ENCODE measurements around the gene TMBIM1. TPM values are rescaled to one million over a fixed set of nuclear protein-coding genes. Genes with fewer than 3 reads are reported as not detected.

The TMBIM1 gene
- polyA plus RNA-seq, 1 of the 3 experiments (the other 2 are of a cell fraction), result 7.8 TPM

- Histone ChIP-seq H3K36me3 (replicated peaks in 1 of 2; ENCODE audit: control insufficient read depth in 1 of 2, insufficient read depth in 2 of 2, low read length in 1 of 2) (peaks cover 65 to 86% of the 10 kb centered on the region in 2 experiments), H3K4me3 (ENCODE audit: low read depth in 2 of 2, low read length in 1 of 2) (no peak overlapping the region), H4K20me1 (ENCODE audit: insufficient read depth) (peaks cover 18% of the 10 kb centered on the region), H3K79me2 (ENCODE audit: insufficient read depth) (peaks cover 84% of the 10 kb centered on the region), H3K27me3 (ENCODE audit: insufficient read depth) (no peaks in the 10 kb centered on the region), H3F3A (replicated peaks; ENCODE audit: insufficient read depth) (peaks cover 46% of the 10 kb centered on the region), H2AFZ (ENCODE audit: low read depth) (no peak overlapping the region), H3K9me3 (no peaks in the 10 kb centered on the region), H3K9ac (peak overlapping the region; percentile 20; the same call in 1 of the 2 replicates), H3K4me1 (ENCODE audit: control insufficient read depth in 1 of 2, insufficient read depth in 2 of 2, low read depth in 1 of 2, low read length in 1 of 2) (peaks cover 0 to 25% of the 10 kb centered on the region in 2 experiments), H3K27ac (ENCODE audit: low read depth in 2 of 2, low read length in 1 of 2) (peak overlapping the region; percentile 64 to 89; a peak in 3 of 4 replicates), H3K4me2 (peak overlapping the region; percentile 38; the same call in 1 of the 2 replicates), H3K9me2 (no peaks in the 10 kb centered on the region)
- no peak for DNase-seq
- TF ChIP-seq, protein P1, sequence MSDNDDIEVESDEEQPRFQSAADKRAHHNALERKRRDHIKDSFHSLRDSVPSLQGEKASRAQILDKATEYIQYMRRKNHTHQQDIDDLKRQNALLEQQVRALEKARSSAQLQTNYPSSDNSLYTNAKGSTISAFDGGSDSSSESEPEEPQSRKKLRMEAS (IDR thresholded peaks at IDR 0.05; ENCODE audit: low read depth), result peak; percentile 54; the same call in 1 of the 2 replicates
- peak; percentile 72; the same call in 1 of the 2 replicates for TF ChIP-seq FOSL2 (IDR thresholded peaks at IDR 0.05; ENCODE audit: borderline replicate concordance, low read depth)
- peak; percentile 58 for TF ChIP-seq JUND (IDR thresholded peaks at IDR 0.05)
- peak; percentile 23; the same call in 1 of the 2 replicates for TF ChIP-seq TCF12 (IDR thresholded peaks at IDR 0.05)
- TF ChIP-seq TAF1 (IDR thresholded peaks at IDR 0.05; ENCODE audit: borderline replicate concordance, low read depth, low read length), result no peak; the same call in 1 of the 2 replicates
- TF ChIP-seq RCOR1 (IDR thresholded peaks at IDR 0.05; ENCODE audit: low read length), result no peak
- TF ChIP-seq, protein P2, sequence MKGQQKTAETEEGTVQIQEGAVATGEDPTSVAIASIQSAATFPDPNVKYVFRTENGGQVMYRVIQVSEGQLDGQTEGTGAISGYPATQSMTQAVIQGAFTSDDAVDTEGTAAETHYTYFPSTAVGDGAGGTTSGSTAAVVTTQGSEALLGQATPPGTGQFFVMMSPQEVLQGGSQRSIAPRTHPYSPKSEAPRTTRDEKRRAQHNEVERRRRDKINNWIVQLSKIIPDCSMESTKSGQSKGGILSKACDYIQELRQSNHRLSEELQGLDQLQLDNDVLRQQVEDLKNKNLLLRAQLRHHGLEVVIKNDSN (IDR thresholded peaks at IDR 0.05; ENCODE audit: borderline replicate concordance, low read depth), result no peak
- TF ChIP-seq RXRA (IDR thresholded peaks at IDR 0.05; ENCODE audit: borderline replicate concordance, low read depth), result peak; percentile 51; the same call in 1 of the 2 replicates
- POLR2A ChIA-PET, result interaction anchor here (0.7 to 1.2 kb wide), 2 partner anchors 11 to 12 kb away, joined by 3 to 6 read pairs; partner anchors contain the start of gene ARPC2
- WGBS (ENCODE audit: low lambda C conversion rate), result 11% methylated on average over 3 of the region's 3 CpGs
- CTCF ChIA-PET, result interaction anchor here (0.7 kb wide), 1 partner anchor 444 kb away, joined by 3 read pairs; no protein-coding TSS in a partner anchor
These were observed 63.1 kb downstream of the TMBIM1 start for GRCh38 chr2:218229239-218229638.

DNA sequence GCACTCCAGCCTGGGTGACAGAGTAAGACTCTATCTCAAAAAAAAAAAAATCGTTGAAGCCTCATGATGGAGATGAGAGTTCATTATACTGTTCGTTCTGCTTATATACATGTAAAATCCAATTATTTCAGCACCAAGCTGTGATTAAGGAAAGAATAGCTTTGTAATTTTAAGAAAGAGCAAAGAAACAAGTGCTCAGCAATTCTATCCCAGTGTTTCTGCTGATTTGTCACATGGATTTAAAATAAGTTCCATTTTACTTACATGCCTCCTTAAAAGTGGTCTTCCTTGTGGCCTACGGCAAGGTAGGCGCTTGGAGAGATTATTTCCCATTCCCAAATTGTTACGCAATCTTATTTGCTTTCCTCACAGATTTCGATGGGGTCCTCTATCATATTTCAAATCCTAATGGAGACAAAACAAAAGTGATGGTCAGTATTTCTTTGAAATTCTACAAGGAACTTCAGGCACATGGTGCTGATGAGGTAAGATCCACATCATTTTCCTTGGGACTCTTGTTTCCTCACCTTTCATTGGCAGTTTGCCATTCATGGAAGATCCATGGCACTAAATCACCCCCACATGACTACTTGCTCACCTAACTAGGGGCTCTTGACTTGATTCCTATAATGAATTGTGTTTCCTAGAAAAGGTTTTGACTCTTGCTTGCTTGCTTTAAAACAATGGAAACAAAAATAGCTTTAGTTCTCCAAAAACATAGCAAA is 63.8 kb downstream of the TMBIM1 start:
- POLR2A ChIA-PET, result interaction anchor here (0.7 kb wide), 1 partner anchor 10 kb away, joined by 3 read pairs; no protein-coding TSS in a partner anchor
- DNase-seq, result no peak

More for the DNA sequence above, 63.8 kb downstream of the TMBIM1 start:
- Histone ChIP-seq H3K4me2 (peak overlapping the region; percentile 38; the same call in 1 of the 2 replicates), H3K36me3 (replicated peaks in 1 of 2; ENCODE audit: control insufficient read depth in 1 of 2, insufficient read depth in 2 of 2, low read length in 1 of 2) (peaks cover 68 to 85% of the 10 kb centered on the region in 2 experiments), H3K9me3 (no peaks in the 10 kb centered on the region), H4K20me1 (ENCODE audit: insufficient read depth) (peaks cover 25% of the 10 kb centered on the region), H3F3A (replicated peaks; ENCODE audit: insufficient read depth) (peaks cover 45% of the 10 kb centered on the region), H3K27ac (ENCODE audit: low read depth in 2 of 2, low read length in 1 of 2) (peak overlapping the region; percentile 64 to 89; a peak in 3 of 4 replicates), H3K9me2 (no peaks in the 10 kb centered on the region), H3K79me2 (ENCODE audit: insufficient read depth) (peaks cover 86% of the 10 kb centered on the region), H2AFZ (ENCODE audit: low read depth) (no peak overlapping the region), H3K4me3 (ENCODE audit: low read depth in 2 of 2, low read length in 1 of 2) (no peak overlapping the region), H3K9ac (peak overlapping the region; percentile 20; the same call in 1 of the 2 replicates), H3K4me1 (ENCODE audit: control insufficient read depth in 1 of 2, insufficient read depth in 2 of 2, low read depth in 1 of 2, low read length in 1 of 2) (peaks cover 0 to 30% of the 10 kb centered on the region in 2 experiments), H3K27me3 (ENCODE audit: insufficient read depth) (no peaks in the 10 kb centered on the region)
- CTCF ChIA-PET, result interaction anchor here (1.0 kb wide), 1 partner anchor 10 kb away, joined by 3 read pairs; no protein-coding TSS in a partner anchor
- TF ChIP-seq MXI1 (IDR thresholded peaks at IDR 0.05; ENCODE audit: low read depth, low read length), result no peak
- TF ChIP-seq GABPA (IDR thresholded peaks at IDR 0.05; ENCODE audit: low read depth), result no peak
- no peak for TF ChIP-seq RAD21 (IDR thresholded peaks at IDR 0.05; ENCODE audit: low read length)
- no peak for TF ChIP-seq TCF12 (IDR thresholded peaks at IDR 0.05)
- TF ChIP-seq, protein P3, sequence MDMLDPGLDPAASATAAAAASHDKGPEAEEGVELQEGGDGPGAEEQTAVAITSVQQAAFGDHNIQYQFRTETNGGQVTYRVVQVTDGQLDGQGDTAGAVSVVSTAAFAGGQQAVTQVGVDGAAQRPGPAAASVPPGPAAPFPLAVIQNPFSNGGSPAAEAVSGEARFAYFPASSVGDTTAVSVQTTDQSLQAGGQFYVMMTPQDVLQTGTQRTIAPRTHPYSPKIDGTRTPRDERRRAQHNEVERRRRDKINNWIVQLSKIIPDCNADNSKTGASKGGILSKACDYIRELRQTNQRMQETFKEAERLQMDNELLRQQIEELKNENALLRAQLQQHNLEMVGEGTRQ (IDR thresholded peaks at IDR 0.05; ENCODE audit: borderline replicate concordance, low read depth, low read length), result no peak
- no peak for TF ChIP-seq MEF2A (IDR thresholded peaks at IDR 0.05; ENCODE audit: borderline replicate concordance, low read depth)
- 87% methylated on average over 6 of the region's 6 CpGs for WGBS (ENCODE audit: low lambda C conversion rate)
